WI38 (cell line): Measurements from ENCODE around the gene GFOD1.
"Not testable (repeated sequence)": the region's sequence is repeated elsewhere in the genome, so short reads cannot be mapped to it uniquely, and the experiment has no call there.

Source experiments
- H3K4me3 ChIP-seq: 2 replicates; pipeline ENCODE4 v1.5.1; 2011; ENCODE audit warnings: low read depth, mild to moderate bottlenecking, control low read depth, low read length
- CTCF ChIP-seq: IDR thresholded peaks from 2 replicates; pipeline ENCODE4 v1.5.1; 2012; ENCODE audit warnings: low read depth, mild to moderate bottlenecking, control low read depth, low read length

GFOD1 gene

DNA sequence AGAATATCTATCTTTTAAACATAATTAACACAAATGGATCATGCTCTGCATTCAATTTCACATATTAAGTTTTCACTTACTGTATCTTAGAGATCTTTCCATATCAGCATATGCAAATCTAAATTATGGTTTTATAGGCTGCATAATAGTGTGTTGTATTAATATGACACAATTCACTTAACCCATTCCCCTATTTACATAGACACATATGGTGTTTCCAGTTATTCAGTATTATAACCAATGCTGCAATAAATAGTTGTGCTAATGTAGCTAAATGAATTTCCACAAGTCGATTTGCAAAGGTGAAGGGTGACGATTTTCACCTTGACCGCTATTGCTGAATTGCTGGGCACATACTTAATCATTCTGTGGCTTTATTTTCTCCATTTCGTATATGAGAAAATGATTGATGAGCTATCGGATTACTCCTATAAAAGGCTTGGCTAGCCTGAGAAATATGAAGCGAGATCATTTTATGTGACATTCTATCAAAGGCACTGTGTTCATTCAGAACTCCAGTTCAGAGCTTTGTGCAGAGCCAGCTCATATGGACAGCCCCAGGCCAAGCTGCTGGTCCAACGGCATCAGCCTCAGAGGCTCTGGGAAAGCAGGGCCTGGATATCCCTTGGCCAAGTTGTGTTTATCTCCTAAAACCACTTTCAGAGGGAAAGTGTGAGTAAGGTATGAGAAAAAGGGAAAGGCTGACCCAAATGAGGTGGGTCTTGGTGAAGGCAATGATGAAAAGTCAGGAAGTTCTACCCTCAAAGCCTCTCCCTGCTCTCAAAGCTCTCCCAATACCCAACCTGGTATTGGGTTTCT is 50.8 kb downstream of the GFOD1 start:
- H3K4me3 ChIP-seq, result no peak overlapping the region
- TF ChIP-seq CTCF, result no peak

DNA sequence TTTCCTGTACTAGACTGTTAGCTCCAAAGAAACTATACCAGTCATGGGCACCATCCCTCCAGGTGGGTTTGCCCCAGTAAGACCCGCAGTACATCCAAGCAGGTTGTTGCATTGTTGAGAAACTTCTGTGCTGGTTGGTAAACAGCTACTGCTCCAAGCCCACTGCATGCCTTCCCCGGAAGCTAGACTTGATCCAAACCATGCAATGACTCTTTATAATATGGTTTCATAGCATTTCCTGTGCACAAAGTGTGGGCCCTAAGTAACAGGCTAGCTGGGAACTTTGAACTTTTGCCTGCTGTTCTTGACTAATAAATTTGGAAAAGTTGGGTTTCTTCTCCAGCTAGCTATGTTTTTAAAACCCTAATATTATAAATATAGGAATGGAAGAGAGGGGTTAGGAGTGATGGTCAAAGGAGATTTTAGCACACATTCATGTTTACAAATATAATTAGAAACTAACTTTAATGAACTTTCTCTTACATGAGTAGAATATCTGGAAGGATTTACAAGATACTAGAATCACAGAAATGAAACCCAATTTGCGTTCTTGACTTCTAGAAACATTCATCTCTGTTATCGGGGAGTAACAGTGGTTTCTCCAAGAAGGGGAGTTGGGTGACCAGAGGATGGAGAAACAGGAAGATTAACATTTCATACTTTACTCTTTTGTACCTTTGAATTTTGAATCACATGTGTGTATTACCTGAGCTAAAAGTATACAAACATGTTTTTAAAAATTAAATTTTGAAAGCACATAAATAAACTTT is 51.7 kb downstream of the GFOD1 start:
- TF ChIP-seq CTCF, result no peak
- H3K4me3 ChIP-seq, result no peak overlapping the region

DNA sequence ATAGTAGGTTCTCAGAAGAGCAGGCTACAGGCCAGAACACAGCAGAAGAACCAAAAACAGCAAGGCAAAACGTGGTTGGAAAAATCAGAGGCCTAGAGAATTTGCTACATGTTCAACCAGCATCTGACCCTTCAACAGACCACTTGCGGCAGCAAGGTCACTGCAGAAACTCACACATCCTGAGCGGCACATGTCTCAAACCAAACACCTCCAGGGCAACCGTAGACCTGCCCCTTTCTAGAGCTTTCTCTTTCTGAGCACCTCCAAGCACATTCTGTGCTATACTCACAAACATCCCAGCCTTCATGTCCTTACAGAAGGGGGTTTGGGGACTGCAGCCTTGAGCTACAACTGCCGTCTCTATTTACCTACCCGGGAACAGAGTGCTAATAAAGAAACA is 52.6 kb downstream of the GFOD1 start:
- TF ChIP-seq CTCF, result no peak
- no peak overlapping the region for H3K4me3 ChIP-seq

DNA sequence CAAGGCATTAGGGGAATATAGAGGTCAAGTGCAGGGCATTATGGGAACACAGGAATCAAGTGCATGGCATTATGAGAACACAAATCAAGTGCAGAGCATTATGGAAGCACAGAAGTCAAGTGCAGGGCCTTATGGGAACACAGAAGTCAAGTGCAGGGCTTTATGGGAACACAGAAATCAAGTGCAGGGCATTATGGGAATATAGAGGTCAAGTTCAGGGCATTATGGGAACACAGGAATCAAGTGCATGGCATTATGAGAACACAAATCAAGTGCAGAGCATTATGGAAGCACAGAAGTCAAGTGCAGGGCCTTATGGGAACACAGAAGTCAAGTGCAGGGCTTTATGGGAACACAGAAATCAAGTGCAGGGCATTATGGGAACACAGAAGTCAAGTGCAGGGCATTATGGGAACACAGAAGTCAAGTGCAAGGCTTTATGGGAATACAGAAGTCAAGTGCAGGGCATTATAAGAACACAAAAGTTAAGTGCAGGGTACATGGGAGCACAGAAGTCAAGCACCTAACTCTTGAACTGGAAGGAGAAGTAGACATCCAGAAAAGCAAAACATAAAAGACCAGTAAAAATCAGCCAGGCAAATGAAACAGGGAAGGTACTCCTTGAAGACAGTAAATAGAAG is 53.1 kb downstream of the GFOD1 start:
- H3K4me3 ChIP-seq, result not testable (repeated sequence)

GRCh38 chr6:13433709-13434121 is 53.7 kb downstream of the GFOD1 start:
- no peak for TF ChIP-seq CTCF

DNA sequence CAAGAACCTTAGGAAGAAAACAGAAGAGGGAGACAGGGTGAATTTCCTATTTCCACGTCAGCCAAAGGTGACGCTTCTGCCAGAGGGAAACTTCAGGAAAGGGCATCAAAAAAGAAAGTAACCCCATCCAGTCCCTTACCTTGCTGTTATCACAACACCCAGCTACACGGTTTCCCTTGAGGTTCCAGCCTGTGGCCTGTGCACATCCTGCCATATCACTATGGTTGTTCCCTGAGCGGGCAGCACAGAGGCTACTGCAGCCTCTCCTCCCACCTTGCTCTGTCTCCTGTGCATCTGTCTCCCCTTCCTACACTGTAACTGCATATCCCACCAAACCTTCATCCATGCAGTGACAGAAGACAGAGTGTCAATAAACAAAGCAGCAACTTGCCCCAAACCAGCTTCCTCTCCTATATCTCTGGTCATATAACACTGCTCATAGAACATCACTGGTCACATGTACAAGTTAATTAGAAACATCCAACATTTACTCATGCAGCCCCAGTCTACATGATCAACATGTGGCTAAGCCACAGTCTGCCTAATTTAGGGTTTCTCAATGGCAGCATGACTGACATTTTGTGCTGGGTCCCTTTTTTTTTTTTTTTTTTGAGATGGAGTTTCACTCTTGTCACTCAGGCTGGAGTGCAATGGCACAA is 54.7 kb downstream of the GFOD1 start:
- no peak for TF ChIP-seq CTCF
- no peak overlapping the region for H3K4me3 ChIP-seq

More at GRCh38 chr6:13433709-13434121, 53.7 kb downstream of the GFOD1 start:
- H3K4me3 ChIP-seq, result no peak overlapping the region

DNA sequence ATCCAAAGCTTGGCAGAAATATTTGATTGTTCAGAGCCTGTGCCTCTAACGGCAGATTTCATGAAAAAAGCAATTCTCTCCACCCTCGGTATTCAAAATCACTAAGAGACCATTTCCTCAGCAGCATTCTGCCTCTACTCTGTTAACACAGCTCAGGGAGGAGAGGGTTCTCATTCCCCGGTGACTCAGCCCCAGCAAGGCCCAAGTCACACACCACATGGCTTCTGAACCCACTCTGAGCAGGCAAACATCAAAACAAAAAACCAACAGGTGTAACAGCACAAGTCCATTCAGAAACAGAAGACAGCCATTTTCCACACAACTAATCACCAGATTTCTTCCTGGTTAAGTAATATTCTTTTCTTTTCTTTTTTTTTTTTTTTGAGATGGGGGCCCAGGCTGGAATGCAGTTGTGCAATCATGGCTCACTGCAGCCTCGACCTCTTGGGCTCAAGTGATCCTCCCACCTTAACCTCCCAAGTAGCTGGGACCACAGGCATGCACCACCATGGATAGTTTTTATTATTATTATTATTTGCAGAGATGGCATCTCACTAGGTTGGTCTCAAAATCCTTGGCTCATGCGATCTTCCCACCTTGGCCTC is 55.4 kb downstream of the GFOD1 start:
- no peak for TF ChIP-seq CTCF
- no peak overlapping the region for H3K4me3 ChIP-seq
